Stimulated activated memory B cell treated with anti-CD40 and anti-IgM and Interleukin-4, amounts not matched to agents 10 μg/mL and 1 μg/mL and 100 μg/mL, for 72 hours (primary cell): Measurements from ENCODE around the gene BSG.

ENCODE experiments used
- ATAC-seq: fragments of 150-1000 bp; cut with Tn5 transposase; 2 replicates; pipeline ENCODE4 v1.10.0; 2021
- H3K27ac Mint-ChIP-seq: one replicate; pipeline ENCODE4 v1.8.0; 2022; ENCODE audit warnings: mild to moderate bottlenecking, mixed read lengths
- H3K27me3 Mint-ChIP-seq: one replicate; pipeline ENCODE4 v1.8.0; 2022; ENCODE audit warnings: mixed read lengths
- H3K36me3 Mint-ChIP-seq: one replicate; pipeline ENCODE4 v1.8.0; 2022; ENCODE audit warnings: mixed read lengths
- H3K4me1 Mint-ChIP-seq: one replicate; pipeline ENCODE4 v1.8.0; 2022; ENCODE audit warnings: mixed read lengths
- H3K4me3 Mint-ChIP-seq: one replicate; pipeline ENCODE4 v1.8.0; 2022; ENCODE audit warnings: mild to moderate bottlenecking, moderate library complexity, mixed read lengths
- H3K9me3 Mint-ChIP-seq: one replicate; pipeline ENCODE4 v1.8.0; 2022; ENCODE audit warnings: mixed read lengths

Gene BSG

GRCh38 chr19:585551-586110 is 13.2 kb downstream of the BSG start:
- H3K4me1 Mint-ChIP-seq: peaks cover 20% of the 10 kb centered on the region
- H3K36me3 Mint-ChIP-seq: peaks cover 18% of the 10 kb centered on the region
- H3K4me3 Mint-ChIP-seq: no peak overlapping the region
- H3K27ac Mint-ChIP-seq: no peak overlapping the region
- no peak for ATAC-seq
- H3K27me3 Mint-ChIP-seq: peaks cover 34% of the 10 kb centered on the region
- H3K9me3 Mint-ChIP-seq: no peaks in the 10 kb centered on the region

GRCh38 chr19:588093-588740 is 15.8 kb downstream of the BSG start:
- H3K27me3 Mint-ChIP-seq: peaks cover 59% of the 10 kb centered on the region
- peak; percentile 43 for ATAC-seq

GRCh38 chr19:588741-589692 is 16.6 kb downstream of the BSG start:
- ATAC-seq: peak; percentile 2
- peak overlapping the region; percentile 7 for H3K4me3 Mint-ChIP-seq

More at GRCh38 chr19:588093-588740, 15.8 kb downstream of the BSG start:
- Mint-ChIP-seq H3K4me3 (peak overlapping the region; percentile 58), H3K27ac (no peak overlapping the region), H3K4me1 (peaks cover 20% of the 10 kb centered on the region), H3K9me3 (no peaks in the 10 kb centered on the region), H3K36me3 (peaks cover 9% of the 10 kb centered on the region)

GRCh38 chr19:589693-590395 is 17.4 kb downstream of the BSG start, which contains the start of gene HCN2:
Gene HCN2 (plus strand): TSS chr19:589881. CDS start chr19:589946, 65 bp downstream.
- H3K36me3 Mint-ChIP-seq: no peaks in the 10 kb centered on the region
- H3K9me3 Mint-ChIP-seq: no peaks in the 10 kb centered on the region
- peaks cover 64% of the 10 kb centered on the region for H3K27me3 Mint-ChIP-seq
- no peak for ATAC-seq
- H3K27ac Mint-ChIP-seq: no peak within 1 kb of the TSS
- peaks cover 14% of the 10 kb centered on the region for H3K4me1 Mint-ChIP-seq
- H3K4me3 Mint-ChIP-seq: peak within 1 kb of the TSS; percentile 7

More at GRCh38 chr19:588741-589692, 16.6 kb downstream of the BSG start:
- Mint-ChIP-seq H3K27ac (no peak overlapping the region), H3K36me3 (peaks cover 1% of the 10 kb centered on the region), H3K9me3 (no peaks in the 10 kb centered on the region), H3K4me1 (peaks cover 16% of the 10 kb centered on the region), H3K27me3 (peaks cover 62% of the 10 kb centered on the region)

GRCh38 chr19:590396-590745 is 18.0 kb downstream of the BSG start:
- no peak overlapping the region for H3K27ac Mint-ChIP-seq
- H3K27me3 Mint-ChIP-seq: peaks cover 64% of the 10 kb centered on the region
- no peaks in the 10 kb centered on the region for H3K36me3 Mint-ChIP-seq
- H3K4me3 Mint-ChIP-seq: no peak overlapping the region
- no peaks in the 10 kb centered on the region for H3K9me3 Mint-ChIP-seq
- ATAC-seq: no peak
- H3K4me1 Mint-ChIP-seq: peaks cover 14% of the 10 kb centered on the region

GRCh38 chr19:590750-591098 is 18.3 kb downstream of the BSG start:
- H3K9me3 Mint-ChIP-seq: no peaks in the 10 kb centered on the region
- no peaks in the 10 kb centered on the region for H3K36me3 Mint-ChIP-seq
- ATAC-seq: no peak
- no peak overlapping the region for H3K4me3 Mint-ChIP-seq
- H3K27ac Mint-ChIP-seq: no peak overlapping the region
- peaks cover 66% of the 10 kb centered on the region for H3K27me3 Mint-ChIP-seq
- peaks cover 14% of the 10 kb centered on the region for H3K4me1 Mint-ChIP-seq

- H3K36me3 Mint-ChIP-seq: no peaks in the 10 kb centered on the region
- peak overlapping the region; percentile 25 for H3K4me3 Mint-ChIP-seq
- H3K4me1 Mint-ChIP-seq: peaks cover 14% of the 10 kb centered on the region
- peaks cover 67% of the 10 kb centered on the region for H3K27me3 Mint-ChIP-seq
- no peak for ATAC-seq
- H3K9me3 Mint-ChIP-seq: no peaks in the 10 kb centered on the region
- no peak overlapping the region for H3K27ac Mint-ChIP-seq
These were observed 18.9 kb downstream of the BSG start for GRCh38 chr19:591099-591958.

- no peak for ATAC-seq
- Mint-ChIP-seq H3K4me1 (peaks cover 14% of the 10 kb centered on the region), H3K9me3 (no peaks in the 10 kb centered on the region), H3K27ac (no peak overlapping the region), H3K36me3 (no peaks in the 10 kb centered on the region), H3K4me3 (no peak overlapping the region), H3K27me3 (peaks cover 67% of the 10 kb centered on the region)
These were observed 19.7 kb downstream of the BSG start for GRCh38 chr19:592101-592500.

GRCh38 chr19:593055-593454 is 20.7 kb downstream of the BSG start:
- H3K36me3 Mint-ChIP-seq: no peaks in the 10 kb centered on the region
- no peak for ATAC-seq
- H3K27me3 Mint-ChIP-seq: peaks cover 63% of the 10 kb centered on the region
- no peak overlapping the region for H3K4me3 Mint-ChIP-seq
- H3K4me1 Mint-ChIP-seq: peaks cover 12% of the 10 kb centered on the region
- no peak overlapping the region for H3K27ac Mint-ChIP-seq
- no peaks in the 10 kb centered on the region for H3K9me3 Mint-ChIP-seq

- no peak overlapping the region for H3K27ac Mint-ChIP-seq
- no peaks in the 10 kb centered on the region for H3K36me3 Mint-ChIP-seq
- ATAC-seq: no peak
- peaks cover 59% of the 10 kb centered on the region for H3K27me3 Mint-ChIP-seq
- no peaks in the 10 kb centered on the region for H3K9me3 Mint-ChIP-seq
- no peak overlapping the region for H3K4me3 Mint-ChIP-seq
- H3K4me1 Mint-ChIP-seq: peaks cover 7% of the 10 kb centered on the region
These were observed 21.1 kb downstream of the BSG start for GRCh38 chr19:593505-593904.

- no peaks in the 10 kb centered on the region for H3K36me3 Mint-ChIP-seq
- H3K27ac Mint-ChIP-seq: no peak overlapping the region
- no peak for ATAC-seq
- H3K9me3 Mint-ChIP-seq: no peaks in the 10 kb centered on the region
- H3K4me1 Mint-ChIP-seq: no peaks in the 10 kb centered on the region
- H3K27me3 Mint-ChIP-seq: peaks cover 52% of the 10 kb centered on the region
- H3K4me3 Mint-ChIP-seq: no peak overlapping the region
These were observed 22.0 kb downstream of the BSG start for GRCh38 chr19:594265-594870.

GRCh38 chr19:595326-596262 is 23.2 kb downstream of the BSG start:
- H3K27me3 Mint-ChIP-seq: peaks cover 52% of the 10 kb centered on the region
- no peak overlapping the region for H3K27ac Mint-ChIP-seq
- no peaks in the 10 kb centered on the region for H3K4me1 Mint-ChIP-seq

GRCh38 chr19:596263-596655 is 23.9 kb downstream of the BSG start:
- Mint-ChIP-seq H3K27ac (no peak overlapping the region), H3K9me3 (peaks cover under 1% of the 10 kb centered on the region), H3K4me3 (no peak overlapping the region), H3K36me3 (no peaks in the 10 kb centered on the region), H3K4me1 (no peaks in the 10 kb centered on the region), H3K27me3 (peaks cover 46% of the 10 kb centered on the region)
- ATAC-seq: no peak

More at GRCh38 chr19:595326-596262, 23.2 kb downstream of the BSG start:
- no peak for ATAC-seq
- no peak overlapping the region for H3K4me3 Mint-ChIP-seq
- H3K9me3 Mint-ChIP-seq: no peaks in the 10 kb centered on the region
- no peaks in the 10 kb centered on the region for H3K36me3 Mint-ChIP-seq
